HCT116 (cell line): ENCODE measurements around the gene KRTAP10-11. TPM values are rescaled to one million over a fixed set of nuclear protein-coding genes. Genes with fewer than 3 reads are reported as not detected.

Experiments used
- ATAC-seq: fragments of 200-7000 bp; cut with Tn5 transposase; 2 replicates; pipeline ENCODE4 v1.9.1; 2020; ENCODE audit warnings: mild to moderate bottlenecking, moderate library complexity
- BruUV-seq: library from RNA; stranded (reverse); fragments of 400-500 nt; replicated peaks from 2 replicates; lab custom pipeline; 2021; lab: Mats Ljungman, UMichigan
- CTCF ChIA-PET: fragments of 300-600 bp; sonication (Branson Sonifier 250); formaldehyde crosslinking; loops from one replicate; lab custom pipeline; 2021; ENCODE audit warnings: antibody characterized with exemption; lab: Charles Lee
- POLR2A ChIA-PET: fragments of 300-600, 350-600 bp; sonication (Branson Sonifier 250); formaldehyde crosslinking; loops from one replicate; lab custom pipeline; 2021; ENCODE audit warnings: antibody characterized with exemption; lab: Charles Lee
- RAD21 ChIA-PET, 2 experiments: fragments of 300-600 bp; sonication (Branson Sonifier 250); formaldehyde crosslinking; loops; one replicate each; lab custom pipeline; 2023; ENCODE audit warnings: low total read pairs in 2 of 2; ENCODE audit not compliant: uncharacterized antibody in 2 of 2, unreplicated experiment in 2 of 2, low non-redundant PET in 1 of 2; lab: Charles Lee
- DNase-seq: peaks from one replicate; pipeline ENCODE4 v3.0.0-alpha.2; 2010; ENCODE audit warnings: low read depth, low spot score
- H2AFZ ChIP-seq: fragments of 200-600 bp; shearing (Covaris generic), sonication (generic); 2 replicates; pipeline ENCODE4 v1.6.1; 2017; ENCODE audit warnings: low read depth, mixed run types, mixed read lengths, antibody characterized with exemption, low read length; ENCODE audit not compliant: poor library complexity, severe bottlenecking
- H3K27ac ChIP-seq: 2 replicates; pipeline ENCODE4 v1.5.1; 2012; ENCODE audit warnings: low read depth, low read length
- H3K27me3 ChIP-seq: fragments of 200-600 bp; sonication (generic); 2 replicates; pipeline ENCODE4 v1.6.1; 2016; ENCODE audit warnings: mixed run types, low read length, mixed read lengths; ENCODE audit not compliant: insufficient read depth
- H3K36me3 ChIP-seq, 2 experiments: fragments of 200-500 bp in 1 of 2; fragments of 200-600 bp in 1 of 2; sonication (Bioruptor generic) in 1 of 2; sonication (generic) in 1 of 2; 2 replicates each; pipeline versions ENCODE4 v1.5.1 to v1.6.1; 2014 to 2016; ENCODE audit warnings: low read length in 2 of 2, inconsistent platforms in 1 of 2, mixed read lengths in 1 of 2, mixed run types in 1 of 2; ENCODE audit not compliant: insufficient read depth in 2 of 2, control insufficient read depth in 1 of 2
- H3K4me1 ChIP-seq, 2 experiments: fragments of 200-600 bp in 1 of 2; sonication (generic) in 1 of 2; 2 replicates each; pipeline versions ENCODE4 v1.5.1 to v1.6.1; 2012 to 2017; ENCODE audit warnings: low read length in 2 of 2, inconsistent platforms in 1 of 2, mild to moderate bottlenecking in 1 of 2, mixed read lengths in 1 of 2, mixed run types in 1 of 2, moderate library complexity in 1 of 2; ENCODE audit not compliant: insufficient read depth in 2 of 2, control insufficient read depth in 1 of 2
- H3K4me2 ChIP-seq: fragments of 200-600 bp; sonication (generic); 2 replicates; pipeline ENCODE4 v1.6.1; 2017; ENCODE audit warnings: mixed run types, low read length, mixed read lengths
- H3K4me3 ChIP-seq, 2 experiments: fragments of 200-600 bp in 1 of 2; sonication (generic) in 1 of 2; replicated peaks in 1 of 2; 2 replicates each; pipeline ENCODE4 v1.5.1; 2011 to 2016; ENCODE audit warnings: low read length in 2 of 2, control low read depth in 1 of 2, low read depth in 1 of 2, mild to moderate bottlenecking in 1 of 2, mixed read lengths in 1 of 2, mixed run types in 1 of 2
- H3K79me2 ChIP-seq: fragments of 200-600 bp; sonication (generic); 2 replicates; pipeline ENCODE4 v1.6.1; 2017; ENCODE audit warnings: mild to moderate bottlenecking, mixed run types, low read length, moderate library complexity, mixed read lengths; ENCODE audit not compliant: insufficient read depth
- H3K9ac ChIP-seq: fragments of 200-600 bp; sonication (generic); 2 replicates; pipeline ENCODE4 v1.6.1; 2016; ENCODE audit warnings: low read length, mixed read lengths
- H3K9me2 ChIP-seq: fragments of 200-600 bp; sonication (generic), shearing (Covaris generic); 2 replicates; pipeline ENCODE4 v1.6.1; 2017; ENCODE audit warnings: mixed run types, mild to moderate bottlenecking, moderate library complexity; ENCODE audit not compliant: insufficient read depth
- H3K9me3 ChIP-seq, 2 experiments: fragments of 200-500 bp in 1 of 2; fragments of 200-600 bp in 1 of 2; sonication (Bioruptor generic) in 1 of 2; sonication (generic) in 1 of 2; 2 replicates each; pipeline ENCODE4 v1.6.1; 2014 to 2017; ENCODE audit warnings: low read length in 2 of 2, mixed read lengths in 2 of 2, inconsistent platforms in 1 of 2, low read depth in 1 of 2, mild to moderate bottlenecking in 1 of 2, mixed run types in 1 of 2, moderate library complexity in 1 of 2; ENCODE audit not compliant: control insufficient read depth in 1 of 2, insufficient read depth in 1 of 2
- H4K20me1 ChIP-seq: fragments of 200-600 bp; sonication (generic), shearing (Covaris generic); 2 replicates; pipeline ENCODE4 v1.6.1; 2017; ENCODE audit warnings: mixed run types, mild to moderate bottlenecking, moderate library complexity; ENCODE audit not compliant: insufficient read depth
- CBX3 ChIP-seq: IDR thresholded peaks from 2 replicates; pipeline ENCODE4 v1.6.1; 2012; ENCODE audit warnings: low read depth
- EZH2phosphoT487 ChIP-seq: fragments of 200-600 bp; IDR thresholded peaks from 2 replicates; pipeline ENCODE4 v1.6.1; 2018; ENCODE audit warnings: antibody characterized with exemption, borderline replicate concordance
- JUND ChIP-seq: IDR thresholded peaks from 2 replicates; pipeline ENCODE4 v1.6.1; 2012
- MAX ChIP-seq: IDR thresholded peaks from 2 replicates; pipeline ENCODE4 v1.6.1; 2012
- REST ChIP-seq: IDR thresholded peaks from 2 replicates; pipeline ENCODE4 v1.6.1; 2012; ENCODE audit warnings: low read depth
- SIN3A ChIP-seq: IDR thresholded peaks from 2 replicates; pipeline ENCODE4 v1.6.1; 2012; ENCODE audit warnings: low read depth
- SP1 ChIP-seq: IDR thresholded peaks from 2 replicates; pipeline ENCODE4 v1.6.1; 2012; ENCODE audit warnings: low read depth
- SRF ChIP-seq: IDR thresholded peaks from 2 replicates; pipeline ENCODE4 v1.6.1; 2012; ENCODE audit warnings: low read depth
- TCF7L2 ChIP-seq: IDR thresholded peaks from 2 replicates; pipeline ENCODE4 v1.7.0; 2011; ENCODE audit warnings: borderline replicate concordance, inconsistent platforms; ENCODE audit not compliant: insufficient read depth, insufficient read length; ENCODE audit errors: extremely low read depth
- YY1 ChIP-seq: IDR thresholded peaks from 2 replicates; pipeline ENCODE4 v1.6.1; 2011; ENCODE audit warnings: low read length, low read depth, moderate library complexity, mild to moderate bottlenecking; ENCODE audit not compliant: insufficient replicate concordance; ENCODE audit errors: extremely low read depth
- ZFX ChIP-seq: fragments of 450-650 bp; IDR thresholded peaks from 2 replicates; pipeline ENCODE4 v1.6.1; 2017
- ZNF274 ChIP-seq: fragments of 200-500 bp; sonication (Bioruptor generic); IDR thresholded peaks from 2 replicates; pipeline ENCODE4 v1.6.1; 2014; ENCODE audit warnings: mild to moderate bottlenecking, low read depth, low read length, inconsistent platforms
- intact Hi-C: fragments of 100-400 bp; cut with micrococcal nuclease; formaldehyde crosslinking; loops from 2 replicates; pipeline ENCODE4 v1.10.0; 2022
- total RNA-seq: library from RNA; stranded (reverse); gene quantifications from one replicate; pipeline ENCODE4 v1.2.1, GENCODE V29; 2021; ENCODE audit not compliant: unreplicated experiment

The KRTAP10-11 gene
- total RNA-seq, 1 experiment from 2014 or later, result not detected

- H3K4me3 ChIP-seq, result no peak overlapping the region
Observed at GRCh38 chr21:44656868-44657267, 10.7 kb downstream of the KRTAP10-11 start.

More at GRCh38 chr21:44656868-44657267, 10.7 kb downstream of the KRTAP10-11 start:
- DNase-seq (no peak), ATAC-seq (no peak)
- no peaks in the 10 kb centered on the region for H3K79me2 ChIP-seq
- TF ChIP-seq ZNF274 (no peak), SIN3A (no peak), SP1 (no peak), TCF7L2 (no peak), YY1 (no peak), REST (no peak), MAX (no peak), EZH2phosphoT487 (no peak), ZFX (no peak), SRF (no peak), JUND (no peak), CBX3 (no peak)
- no TSS peak for BruUV-seq
- no peaks in the 10 kb centered on the region for H3K9me3 ChIP-seq
- H3K4me2 ChIP-seq, result no peak overlapping the region
- no peaks in the 10 kb centered on the region for H3K4me1 ChIP-seq
- H3K27ac ChIP-seq, result no peak overlapping the region
- H4K20me1 ChIP-seq, result no peaks in the 10 kb centered on the region
- intact Hi-C loops, result no loop called here
- no peak overlapping the region for H3K9ac ChIP-seq
- no peaks in the 10 kb centered on the region for H3K36me3 ChIP-seq
- no peak overlapping the region for H2AFZ ChIP-seq
- ChIA-PET POLR2A (no interaction called here), CTCF (no interaction called here), RAD21 (no interaction called here)
- H3K27me3 ChIP-seq, result no peaks in the 10 kb centered on the region
- H3K9me2 ChIP-seq, result no peaks in the 10 kb centered on the region
